WTC11 (cell line): ENCODE measurements around the gene MTPN. TPM values are rescaled to one million over a fixed set of nuclear protein-coding genes. Genes with fewer than 3 reads are reported as not detected.
A peak's percentile ranks its signal among the peaks of the same experiment; 100 is the strongest.

Source experiments
- ATAC-seq: fragments of 200-7000 bp; cut with Tn5 transposase; 2 replicates; pipeline ENCODE4 v1.10.0; 2021; ENCODE audit warnings: mild to moderate bottlenecking, moderate library complexity
- CTCF ChIA-PET: fragments of 300-600 bp; sonication (Branson Sonifier 250); formaldehyde crosslinking; loops from one replicate; lab custom pipeline; 2021; ENCODE audit warnings: antibody characterized with exemption; lab: Charles Lee
- POLR2A ChIA-PET: fragments of 350-600 bp; sonication (Branson Sonifier 250); formaldehyde crosslinking; loops from one replicate; lab custom pipeline; 2021; ENCODE audit warnings: antibody characterized with exemption; lab: Charles Lee
- DNase-seq: peaks from one replicate; pipeline ENCODE4 v3.0.0; 2021; ENCODE audit warnings: low spot score
- H3K27ac Mint-ChIP-seq: 2 replicates; pipeline ENCODE4 v1.8.0; 2021; ENCODE audit warnings: mixed read lengths
- H3K27me3 Mint-ChIP-seq: 2 replicates; pipeline ENCODE4 v1.8.0; 2021; ENCODE audit warnings: low read depth, mild to moderate bottlenecking, moderate library complexity, mixed read lengths
- H3K36me3 Mint-ChIP-seq: 2 replicates; pipeline ENCODE4 v1.8.0; 2021; ENCODE audit warnings: mixed read lengths
- H3K4me1 Mint-ChIP-seq: 2 replicates; pipeline ENCODE4 v1.8.0; 2022; ENCODE audit warnings: mixed read lengths
- H3K4me3 Mint-ChIP-seq: 2 replicates; pipeline ENCODE4 v1.8.0; 2021; ENCODE audit warnings: mild to moderate bottlenecking, moderate library complexity, mixed read lengths
- H3K9me3 Mint-ChIP-seq: 2 replicates; pipeline ENCODE4 v1.8.0; 2021; ENCODE audit warnings: mixed read lengths
- E2F4 ChIP-seq: sonication (generic); formaldehyde crosslinking; IDR thresholded peaks from 2 replicates; pipeline ENCODE4 v1.8.1; 2022; ENCODE audit warnings: low read depth, mild to moderate bottlenecking, moderate library complexity, missing genetic modification reagents, borderline replicate concordance
- EMX1 ChIP-seq: fragments of 250-450 bp; sonication (Bioruptor Pico); IDR thresholded peaks from 2 replicates; pipeline ENCODE4 v1.8.0; 2021; ENCODE audit warnings: mild to moderate bottlenecking
- KAT7 ChIP-seq: sonication (generic); formaldehyde crosslinking; IDR thresholded peaks from 2 replicates; pipeline ENCODE4 v1.8.1; 2023; ENCODE audit warnings: missing genetic modification reagents, mild to moderate bottlenecking, borderline replicate concordance
- NFE2L1 ChIP-seq: sonication (generic); formaldehyde crosslinking; IDR thresholded peaks from 2 replicates; pipeline ENCODE4 v1.8.1; 2023; ENCODE audit warnings: missing genetic modification reagents
- NR2C2 ChIP-seq: sonication (generic); formaldehyde crosslinking; IDR thresholded peaks from 2 replicates; pipeline ENCODE4 v1.8.0; 2022; ENCODE audit warnings: mild to moderate bottlenecking, missing genetic modification reagents
- RELA ChIP-seq: sonication (generic); formaldehyde crosslinking; IDR thresholded peaks from 2 replicates; pipeline ENCODE4 v1.8.1; 2022; ENCODE audit warnings: missing genetic modification reagents, mild to moderate bottlenecking, borderline replicate concordance
- SOX15 ChIP-seq: fragments of 250-450 bp; sonication (Bioruptor Pico); IDR thresholded peaks from 2 replicates; pipeline ENCODE4 v1.9.0; 2021; ENCODE audit warnings: mild to moderate bottlenecking
- SP1 ChIP-seq: sonication (generic); formaldehyde crosslinking; conservative IDR thresholded peaks from 2 replicates; pipeline ENCODE4 v1.8.1; 2022; ENCODE audit warnings: missing genetic modification reagents
- USF1 ChIP-seq: sonication (generic); formaldehyde crosslinking; IDR thresholded peaks from 2 replicates; pipeline ENCODE4 v1.8.0; 2022; ENCODE audit warnings: mild to moderate bottlenecking, missing genetic modification reagents
- ZNF232 ChIP-seq: sonication (generic); formaldehyde crosslinking; IDR thresholded peaks from 2 replicates; pipeline ENCODE4 v1.8.0; 2022; ENCODE audit warnings: mild to moderate bottlenecking, missing genetic modification reagents
- ZNF671 ChIP-seq: fragments of 250-450 bp; sonication (Bioruptor Pico); IDR thresholded peaks from 2 replicates; pipeline ENCODE4 v1.8.0; 2021; ENCODE audit warnings: mild to moderate bottlenecking
- total RNA-seq: library from RNA; stranded (reverse); gene quantifications from 3 replicates; pipeline ENCODE4 v1.2.3, GENCODE V29; 2021
- TF ChIP-seq, protein P1 (sequence below): sonication (generic); formaldehyde crosslinking; IDR thresholded peaks from 2 replicates; pipeline ENCODE4 v1.8.1; 2022; ENCODE audit warnings: mild to moderate bottlenecking, missing genetic modification reagents, moderate library complexity, borderline replicate concordance
- TF ChIP-seq, protein P2 (sequence below): sonication (generic); formaldehyde crosslinking; IDR thresholded peaks from 2 replicates; pipeline ENCODE4 v1.8.0; 2023; ENCODE audit warnings: missing genetic modification reagents
- TF ChIP-seq, protein P3 (sequence below): sonication (generic); formaldehyde crosslinking; IDR thresholded peaks from 2 replicates; pipeline ENCODE4 v1.8.0; 2023; ENCODE audit warnings: mild to moderate bottlenecking, missing genetic modification reagents
- TF ChIP-seq, protein P4 (sequence below): fragments of 250-450 bp; sonication (Bioruptor Pico); IDR thresholded peaks from 2 replicates; pipeline ENCODE4 v2.1.2; 2022; ENCODE audit warnings: mild to moderate bottlenecking, moderate library complexity
- TF ChIP-seq, protein P5 (sequence below): sonication (generic); formaldehyde crosslinking; IDR thresholded peaks from 2 replicates; pipeline ENCODE4 v1.8.0; 2023; ENCODE audit warnings: missing genetic modification reagents, mild to moderate bottlenecking, borderline replicate concordance

MTPN gene
- total RNA-seq, 1 experiment from 2014 or later = 92.5 TPM

GRCh38 chr7:135933509-135934188, 43.5 kb downstream of the MTPN start (continued):
- TF ChIP-seq, protein P1, sequence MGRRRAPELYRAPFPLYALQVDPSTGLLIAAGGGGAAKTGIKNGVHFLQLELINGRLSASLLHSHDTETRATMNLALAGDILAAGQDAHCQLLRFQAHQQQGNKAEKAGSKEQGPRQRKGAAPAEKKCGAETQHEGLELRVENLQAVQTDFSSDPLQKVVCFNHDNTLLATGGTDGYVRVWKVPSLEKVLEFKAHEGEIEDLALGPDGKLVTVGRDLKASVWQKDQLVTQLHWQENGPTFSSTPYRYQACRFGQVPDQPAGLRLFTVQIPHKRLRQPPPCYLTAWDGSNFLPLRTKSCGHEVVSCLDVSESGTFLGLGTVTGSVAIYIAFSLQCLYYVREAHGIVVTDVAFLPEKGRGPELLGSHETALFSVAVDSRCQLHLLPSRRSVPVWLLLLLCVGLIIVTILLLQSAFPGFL (CRISPR knock-in tag) = no peak

DNA sequence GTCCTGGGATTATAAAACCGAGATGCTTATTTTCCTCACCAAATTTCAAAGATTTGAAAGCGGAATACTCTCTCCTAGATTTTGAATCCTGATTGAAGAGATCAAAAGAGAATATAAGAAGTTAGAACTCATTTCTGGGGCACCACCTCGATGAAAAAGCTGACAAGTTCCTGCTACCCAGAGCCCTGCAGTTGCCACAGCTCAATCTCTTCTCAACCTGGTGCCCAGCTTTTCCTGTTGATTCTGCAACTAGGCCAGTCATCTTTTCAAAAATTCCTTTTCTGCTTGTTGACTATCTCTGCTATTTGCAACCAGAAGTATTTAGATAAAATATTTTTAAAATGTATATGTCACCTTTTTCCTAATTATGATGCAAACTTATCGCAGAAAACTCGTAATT, 45.0 kb downstream of the MTPN start:
- DNase-seq (no peak), ATAC-seq (no peak)
- no peak overlapping the region for H3K4me3 Mint-ChIP-seq
- peaks cover 3% of the 10 kb centered on the region; the same call in 1 of the 2 replicates for H3K36me3 Mint-ChIP-seq
- no peak overlapping the region for H3K27ac Mint-ChIP-seq
- POLR2A ChIA-PET = no interaction called here
- peaks cover 29% of the 10 kb centered on the region for H3K4me1 Mint-ChIP-seq
- H3K27me3 Mint-ChIP-seq = no peaks in the 10 kb centered on the region
- no peaks in the 10 kb centered on the region for H3K9me3 Mint-ChIP-seq
- no peak for TF ChIP-seq USF1 (CRISPR knock-in tag)
- TF ChIP-seq, protein P2, sequence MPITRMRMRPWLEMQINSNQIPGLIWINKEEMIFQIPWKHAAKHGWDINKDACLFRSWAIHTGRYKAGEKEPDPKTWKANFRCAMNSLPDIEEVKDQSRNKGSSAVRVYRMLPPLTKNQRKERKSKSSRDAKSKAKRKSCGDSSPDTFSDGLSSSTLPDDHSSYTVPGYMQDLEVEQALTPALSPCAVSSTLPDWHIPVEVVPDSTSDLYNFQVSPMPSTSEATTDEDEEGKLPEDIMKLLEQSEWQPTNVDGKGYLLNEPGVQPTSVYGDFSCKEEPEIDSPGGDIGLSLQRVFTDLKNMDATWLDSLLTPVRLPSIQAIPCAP (CRISPR knock-in tag) = no peak
- CTCF ChIA-PET = no interaction called here

- ATAC-seq = peak; percentile 67
- peaks cover 3% of the 10 kb centered on the region; the same call in 1 of the 2 replicates for H3K36me3 Mint-ChIP-seq
- no peak overlapping the region for H3K4me3 Mint-ChIP-seq
- H3K27ac Mint-ChIP-seq = peak overlapping the region; percentile 85
- DNase-seq = no peak
- ChIA-PET POLR2A (interaction anchor here (0.6 kb wide), 1 partner anchor 17 kb away, joined by 3 read pairs; no protein-coding TSS in a partner anchor), CTCF (interaction anchor here (0.5 kb wide), 1 partner anchor 194 kb away, joined by 3 read pairs; no protein-coding TSS in a partner anchor)
- H3K4me1 Mint-ChIP-seq = peaks cover 29% of the 10 kb centered on the region
- no peaks in the 10 kb centered on the region for H3K27me3 Mint-ChIP-seq
- no peaks in the 10 kb centered on the region for H3K9me3 Mint-ChIP-seq
- TF ChIP-seq NFE2L1 (CRISPR knock-in tag) (no peak), SOX15 (CRISPR knock-in tag) (no peak), RELA (no peak), NR2C2 (no peak), ZNF232 (CRISPR knock-in tag) (no peak), KAT7 (no peak), EMX1 (no peak), SP1 (CRISPR knock-in tag) (no peak), ZNF671 (CRISPR knock-in tag) (no peak), E2F4 (CRISPR knock-in tag) (no peak)
- TF ChIP-seq, protein P3, sequence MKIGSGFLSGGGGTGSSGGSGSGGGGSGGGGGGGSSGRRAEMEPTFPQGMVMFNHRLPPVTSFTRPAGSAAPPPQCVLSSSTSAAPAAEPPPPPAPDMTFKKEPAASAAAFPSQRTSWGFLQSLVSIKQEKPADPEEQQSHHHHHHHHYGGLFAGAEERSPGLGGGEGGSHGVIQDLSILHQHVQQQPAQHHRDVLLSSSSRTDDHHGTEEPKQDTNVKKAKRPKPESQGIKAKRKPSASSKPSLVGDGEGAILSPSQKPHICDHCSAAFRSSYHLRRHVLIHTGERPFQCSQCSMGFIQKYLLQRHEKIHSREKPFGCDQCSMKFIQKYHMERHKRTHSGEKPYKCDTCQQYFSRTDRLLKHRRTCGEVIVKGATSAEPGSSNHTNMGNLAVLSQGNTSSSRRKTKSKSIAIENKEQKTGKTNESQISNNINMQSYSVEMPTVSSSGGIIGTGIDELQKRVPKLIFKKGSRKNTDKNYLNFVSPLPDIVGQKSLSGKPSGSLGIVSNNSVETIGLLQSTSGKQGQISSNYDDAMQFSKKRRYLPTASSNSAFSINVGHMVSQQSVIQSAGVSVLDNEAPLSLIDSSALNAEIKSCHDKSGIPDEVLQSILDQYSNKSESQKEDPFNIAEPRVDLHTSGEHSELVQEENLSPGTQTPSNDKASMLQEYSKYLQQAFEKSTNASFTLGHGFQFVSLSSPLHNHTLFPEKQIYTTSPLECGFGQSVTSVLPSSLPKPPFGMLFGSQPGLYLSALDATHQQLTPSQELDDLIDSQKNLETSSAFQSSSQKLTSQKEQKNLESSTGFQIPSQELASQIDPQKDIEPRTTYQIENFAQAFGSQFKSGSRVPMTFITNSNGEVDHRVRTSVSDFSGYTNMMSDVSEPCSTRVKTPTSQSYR (CRISPR knock-in tag) = no peak
- TF ChIP-seq, protein P4, sequence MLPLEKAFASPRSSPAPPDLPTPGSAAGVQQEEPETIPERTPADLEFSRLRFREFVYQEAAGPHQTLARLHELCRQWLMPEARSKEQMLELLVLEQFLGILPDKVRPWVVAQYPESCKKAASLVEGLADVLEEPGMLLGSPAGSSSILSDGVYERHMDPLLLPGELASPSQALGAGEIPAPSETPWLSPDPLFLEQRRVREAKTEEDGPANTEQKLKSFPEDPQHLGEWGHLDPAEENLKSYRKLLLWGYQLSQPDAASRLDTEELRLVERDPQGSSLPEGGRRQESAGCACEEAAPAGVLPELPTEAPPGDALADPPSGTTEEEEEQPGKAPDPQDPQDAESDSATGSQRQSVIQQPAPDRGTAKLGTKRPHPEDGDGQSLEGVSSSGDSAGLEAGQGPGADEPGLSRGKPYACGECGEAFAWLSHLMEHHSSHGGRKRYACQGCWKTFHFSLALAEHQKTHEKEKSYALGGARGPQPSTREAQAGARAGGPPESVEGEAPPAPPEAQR = no peak
- TF ChIP-seq, protein P2 (CRISPR knock-in tag) = no peak
- TF ChIP-seq, protein P5, sequence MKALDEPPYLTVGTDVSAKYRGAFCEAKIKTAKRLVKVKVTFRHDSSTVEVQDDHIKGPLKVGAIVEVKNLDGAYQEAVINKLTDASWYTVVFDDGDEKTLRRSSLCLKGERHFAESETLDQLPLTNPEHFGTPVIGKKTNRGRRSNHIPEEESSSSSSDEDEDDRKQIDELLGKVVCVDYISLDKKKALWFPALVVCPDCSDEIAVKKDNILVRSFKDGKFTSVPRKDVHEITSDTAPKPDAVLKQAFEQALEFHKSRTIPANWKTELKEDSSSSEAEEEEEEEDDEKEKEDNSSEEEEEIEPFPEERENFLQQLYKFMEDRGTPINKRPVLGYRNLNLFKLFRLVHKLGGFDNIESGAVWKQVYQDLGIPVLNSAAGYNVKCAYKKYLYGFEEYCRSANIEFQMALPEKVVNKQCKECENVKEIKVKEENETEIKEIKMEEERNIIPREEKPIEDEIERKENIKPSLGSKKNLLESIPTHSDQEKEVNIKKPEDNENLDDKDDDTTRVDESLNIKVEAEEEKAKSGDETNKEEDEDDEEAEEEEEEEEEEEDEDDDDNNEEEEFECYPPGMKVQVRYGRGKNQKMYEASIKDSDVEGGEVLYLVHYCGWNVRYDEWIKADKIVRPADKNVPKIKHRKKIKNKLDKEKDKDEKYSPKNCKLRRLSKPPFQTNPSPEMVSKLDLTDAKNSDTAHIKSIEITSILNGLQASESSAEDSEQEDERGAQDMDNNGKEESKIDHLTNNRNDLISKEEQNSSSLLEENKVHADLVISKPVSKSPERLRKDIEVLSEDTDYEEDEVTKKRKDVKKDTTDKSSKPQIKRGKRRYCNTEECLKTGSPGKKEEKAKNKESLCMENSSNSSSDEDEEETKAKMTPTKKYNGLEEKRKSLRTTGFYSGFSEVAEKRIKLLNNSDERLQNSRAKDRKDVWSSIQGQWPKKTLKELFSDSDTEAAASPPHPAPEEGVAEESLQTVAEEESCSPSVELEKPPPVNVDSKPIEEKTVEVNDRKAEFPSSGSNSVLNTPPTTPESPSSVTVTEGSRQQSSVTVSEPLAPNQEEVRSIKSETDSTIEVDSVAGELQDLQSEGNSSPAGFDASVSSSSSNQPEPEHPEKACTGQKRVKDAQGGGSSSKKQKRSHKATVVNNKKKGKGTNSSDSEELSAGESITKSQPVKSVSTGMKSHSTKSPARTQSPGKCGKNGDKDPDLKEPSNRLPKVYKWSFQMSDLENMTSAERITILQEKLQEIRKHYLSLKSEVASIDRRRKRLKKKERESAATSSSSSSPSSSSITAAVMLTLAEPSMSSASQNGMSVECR (CRISPR knock-in tag) = no peak
Observed at GRCh38 chr7:135930565-135931461, 46.3 kb downstream of the MTPN start.
